Spleen (tissue), 11 donors: ENCODE measurements around the gene CD81. TPM values are rescaled to one million over a fixed set of nuclear protein-coding genes. Genes with fewer than 3 reads are reported as not detected.

Source experiments
- DNase-seq: peaks from one replicate; pipeline ENCODE4 v3.0.0-alpha.2; 2020
- H3K27ac ChIP-seq, 8 donors: fragments of 200-600 bp; sonication (generic) in 7 of 8; 1 replicate in 4 of 8; 2 replicates in 4 of 8; pipeline versions ENCODE4 v1.5.0 to v1.8.0; 2016 to 2021; ENCODE audit warnings: inconsistent platforms in 4 of 8, mild to moderate bottlenecking in 4 of 8, moderate library complexity in 1 of 8
- H3K27me3 ChIP-seq, 7 donors: fragments of 200-600 bp; sonication (generic) in 6 of 7; replicated peaks in 1 of 7; 1 replicate in 4 of 7; 2 replicates in 3 of 7; pipeline versions ENCODE4 v1.5.0 to v1.8.0; 2016 to 2021; ENCODE audit warnings: inconsistent platforms in 3 of 7, mild to moderate bottlenecking in 1 of 7
- H3K36me3 ChIP-seq, 6 donors: fragments of 200-600 bp; sonication (generic) in 5 of 6; 1 replicate in 4 of 6; 2 replicates in 2 of 6; pipeline versions ENCODE4 v1.5.0 to v1.8.0; 2016 to 2021; ENCODE audit warnings: inconsistent platforms in 2 of 6
- H3K4me1 ChIP-seq, 6 donors: fragments of 200-600 bp; sonication (generic) in 5 of 6; 1 replicate in 3 of 6; 2 replicates in 3 of 6; pipeline versions ENCODE4 v1.5.0 to v1.8.0; 2016 to 2021; ENCODE audit warnings: inconsistent platforms in 3 of 6
- H3K4me3 ChIP-seq, 8 donors: fragments of 200-600 bp; sonication (generic) in 7 of 8; 1 replicate in 4 of 8; 2 replicates in 4 of 8; pipeline versions ENCODE4 v1.5.0 to v1.8.0; 2016 to 2021; ENCODE audit warnings: inconsistent platforms in 4 of 8, mild to moderate bottlenecking in 4 of 8, moderate library complexity in 2 of 8
- H3K9me3 ChIP-seq, 8 donors: fragments of 200-600 bp; sonication (generic) in 7 of 8; 1 replicate in 4 of 8; 2 replicates in 4 of 8; pipeline versions ENCODE4 v1.5.0 to v1.8.0; 2016 to 2021; ENCODE audit warnings: inconsistent platforms in 4 of 8
- POLR2A ChIP-seq, 3 donors: fragments of 450-650 bp; IDR thresholded peaks; one replicate each; pipeline ENCODE4 v1.5.1; 2017; ENCODE audit warnings: antibody characterized with exemption in 3 of 3, mild to moderate bottlenecking in 1 of 3
- POLR2AphosphoS5 ChIP-seq, 3 donors: sonication (generic); formaldehyde crosslinking; IDR thresholded peaks; one replicate each; pipeline ENCODE4 v1.5.1; 2017; ENCODE audit warnings: antibody characterized with exemption in 3 of 3
- WGBS, 5 donors: extraction: QIAGEN DNeasy Blood & Tissue Kit in 3 of 5; methylation state at CpG; one replicate each; pipeline versions ENCODE4 v1.1.5 to v1.1.7; 2013 to 2018; 5-methylcytosine and 5-hydroxymethylcytosine counted together
- intact Hi-C: fragments of 100-400 bp; cut with DNase I; formaldehyde crosslinking; loops from one replicate; pipeline ENCODE4 v1.15.0; 2023; ENCODE audit warnings: low total_unique reads
- polyA plus RNA-seq, 3 donors: library from polyadenylated mRNA; stranded (reverse); fragments of 200-250 nt; gene quantifications; one replicate each; pipeline ENCODE4 v1.2.1, GENCODE V29; 2013
- total RNA-seq, 7 donors: library from RNA; depleted of rRNA in 3 of 7; stranded (reverse); fragments of >200 nt in 3 of 7; fragmentation: NEBNext Ultra II Directional in 4 of 7; extraction: Animal tissue kit (Norgen Biotek cat#: 25700) in 4 of 7; gene quantifications; one replicate each; pipeline versions ENCODE4 v1.1.0 to v1.2.1, GENCODE V29; 2016 to 2021
- TF ChIP-seq, protein P1 (sequence below), 11 experiments: fragments of 200-600 bp in 7 of 11; fragments of 450-650 bp in 4 of 11; sonication (generic) in 4 of 11; IDR thresholded peaks in 8 of 11; conservative IDR thresholded peaks in 3 of 11; 1 replicate in 7 of 11; 2 replicates in 4 of 11; pipeline versions ENCODE4 v1.4.0 to v1.8.0; 2016 to 2021; ENCODE audit warnings: antibody characterized with exemption in 11 of 11, inconsistent platforms in 4 of 11, mild to moderate bottlenecking in 1 of 11
- donor health status: healthy with polysubstance abuse.
- donor health status: DM: no; HTN: no; CAD: no; lungs with moderate emphysema.
- donor health status: DM: no; HTN: no; CAD: no.
- donor health status: Bipolar disorder and iron deficiency.
- donor health status: healthy.
- donor health status: DM: no; HTN: no; CAD: no.
- donor health status: DM: yes; HTN: yes; CAD: no.

The CD81 gene
- total and polyA plus RNA-seq, 10 donors, result 191 to 594 (median 433) TPM

DNA sequence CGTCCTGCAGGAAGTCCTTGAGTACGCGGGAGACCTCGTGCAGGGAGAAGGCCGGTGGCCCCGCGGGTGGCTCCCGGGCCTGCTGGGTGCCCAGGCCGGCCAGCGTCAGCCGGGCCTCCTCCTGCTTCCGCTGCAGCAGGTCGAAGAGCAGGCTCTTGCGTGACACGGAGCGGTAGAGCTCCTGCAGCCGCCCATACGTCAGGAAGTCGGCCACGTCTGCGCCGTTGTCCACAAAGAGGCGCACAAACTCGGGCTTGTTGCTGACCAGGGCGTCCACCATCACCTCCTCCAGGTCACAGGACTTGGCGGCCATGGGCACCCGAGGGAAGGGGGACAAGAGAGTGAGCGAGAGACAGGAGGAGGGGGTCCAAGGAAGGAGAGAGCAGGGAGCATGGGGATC lies 38.1 kb downstream of the CD81 start:
- no peak overlapping the region for H3K4me3 ChIP-seq
- intact Hi-C loops, result no loop called here
- no peaks in the 10 kb centered on the region for H3K9me3 ChIP-seq
- TF ChIP-seq POLR2A (IDR thresholded peaks at IDR 0.05), result no peak
- TF ChIP-seq POLR2AphosphoS5 (IDR thresholded peaks at IDR 0.05), result no peak
- H3K36me3 ChIP-seq, result no peaks in the 10 kb centered on the region
- H3K27me3 ChIP-seq, result peaks cover 0 to 16% (median 0%) of the 10 kb centered on the region in 7 donors
- no peak for DNase-seq
- H3K27ac ChIP-seq, result no peak overlapping the region
- 78 to 86% (median 83%) methylated on average over 27 to 28 of the region's 28 CpGs for WGBS, 5 donors
- H3K4me1 ChIP-seq, result peaks cover 0 to 11% (median 7%) of the 10 kb centered on the region in 6 donors

DNA sequence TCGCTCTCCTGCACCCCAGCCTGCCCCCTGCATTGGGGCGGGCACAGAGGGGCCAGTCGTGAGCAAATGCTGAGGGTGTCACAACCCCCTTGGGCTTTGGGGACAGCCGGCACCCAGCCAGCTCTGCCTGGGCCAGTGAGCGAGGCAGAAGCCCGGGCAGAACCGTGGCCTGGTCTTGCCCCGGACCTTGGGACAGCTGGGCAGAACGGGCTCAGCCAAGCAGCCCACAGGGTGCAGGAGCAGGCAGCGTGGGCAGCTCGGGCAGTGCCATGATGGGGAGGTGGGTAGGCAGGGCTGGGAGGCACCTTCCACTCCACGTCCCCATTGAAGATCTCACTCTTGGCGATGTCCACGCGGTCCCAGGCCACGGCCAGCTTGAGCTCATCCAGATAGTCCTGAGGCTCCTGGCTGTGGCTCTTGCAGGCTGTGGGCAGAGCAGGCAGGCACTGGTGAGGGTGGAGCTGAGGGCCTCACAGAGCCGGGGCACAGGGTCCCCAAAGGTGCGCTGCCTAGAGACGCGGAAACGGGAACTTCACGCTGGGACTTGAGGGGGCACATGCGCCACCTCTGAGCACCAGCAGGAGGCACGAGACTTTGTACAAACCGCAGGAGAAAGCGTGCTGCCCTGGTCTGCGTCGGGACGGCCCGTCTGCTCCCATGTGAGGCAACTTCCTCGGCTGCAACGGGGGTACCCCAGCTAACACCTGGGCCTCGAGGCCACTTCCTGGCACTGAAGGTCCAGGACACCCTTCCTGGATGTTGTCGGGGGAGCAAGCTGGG lies 38.7 kb downstream of the CD81 start:
- intact Hi-C loops, result loop anchor here (2.0 kb wide), 1 partner anchor 111 kb away; no protein-coding TSS in a partner anchor
- H3K27ac ChIP-seq, result no peak overlapping the region
- peaks cover 5 to 18% (median 13%) of the 10 kb centered on the region in 6 donors for H3K4me1 ChIP-seq
- DNase-seq, result no peak
- WGBS, 5 donors, result 66 to 81% (median 75%) methylated on average over 27 to 34 of the region's 34 CpGs
- H3K9me3 ChIP-seq, result no peaks in the 10 kb centered on the region
- no peak overlapping the region for H3K4me3 ChIP-seq
- peaks cover 0 to 20% (median 0%) of the 10 kb centered on the region in 7 donors for H3K27me3 ChIP-seq
- H3K36me3 ChIP-seq, result no peaks in the 10 kb centered on the region
- no peak for TF ChIP-seq POLR2A (IDR thresholded peaks at IDR 0.05)
- TF ChIP-seq, protein P1, sequence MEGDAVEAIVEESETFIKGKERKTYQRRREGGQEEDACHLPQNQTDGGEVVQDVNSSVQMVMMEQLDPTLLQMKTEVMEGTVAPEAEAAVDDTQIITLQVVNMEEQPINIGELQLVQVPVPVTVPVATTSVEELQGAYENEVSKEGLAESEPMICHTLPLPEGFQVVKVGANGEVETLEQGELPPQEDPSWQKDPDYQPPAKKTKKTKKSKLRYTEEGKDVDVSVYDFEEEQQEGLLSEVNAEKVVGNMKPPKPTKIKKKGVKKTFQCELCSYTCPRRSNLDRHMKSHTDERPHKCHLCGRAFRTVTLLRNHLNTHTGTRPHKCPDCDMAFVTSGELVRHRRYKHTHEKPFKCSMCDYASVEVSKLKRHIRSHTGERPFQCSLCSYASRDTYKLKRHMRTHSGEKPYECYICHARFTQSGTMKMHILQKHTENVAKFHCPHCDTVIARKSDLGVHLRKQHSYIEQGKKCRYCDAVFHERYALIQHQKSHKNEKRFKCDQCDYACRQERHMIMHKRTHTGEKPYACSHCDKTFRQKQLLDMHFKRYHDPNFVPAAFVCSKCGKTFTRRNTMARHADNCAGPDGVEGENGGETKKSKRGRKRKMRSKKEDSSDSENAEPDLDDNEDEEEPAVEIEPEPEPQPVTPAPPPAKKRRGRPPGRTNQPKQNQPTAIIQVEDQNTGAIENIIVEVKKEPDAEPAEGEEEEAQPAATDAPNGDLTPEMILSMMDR (IDR thresholded peaks at IDR 0.05 in 8 of 11, conservative IDR thresholded peaks at IDR 0.05 in 3 of 11), result no peak
- no peak for TF ChIP-seq POLR2AphosphoS5 (IDR thresholded peaks at IDR 0.05)

DNA sequence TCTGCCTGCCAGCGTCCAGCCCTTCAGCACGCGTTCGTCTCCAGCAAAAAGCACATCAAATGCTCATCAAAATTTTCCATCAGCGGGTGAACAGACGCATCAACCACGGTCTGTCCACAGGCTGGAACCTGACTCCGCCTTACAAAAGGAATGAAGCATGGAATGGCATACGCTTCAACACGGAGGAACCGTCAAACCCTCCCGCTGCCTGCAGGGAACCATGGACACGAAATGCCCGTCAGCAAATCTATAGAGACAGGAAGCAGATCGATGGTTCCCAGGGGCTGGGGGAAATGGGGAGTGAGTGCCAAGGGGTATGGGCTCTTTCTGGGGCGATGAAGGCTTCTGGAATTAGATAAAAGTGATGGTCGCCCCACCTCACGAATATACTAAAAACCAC lies 39.7 kb downstream of the CD81 start:
- peaks cover 0 to 30% (median 5%) of the 10 kb centered on the region in 7 donors for H3K27me3 ChIP-seq
- H3K36me3 ChIP-seq, result no peaks in the 10 kb centered on the region
- no peaks in the 10 kb centered on the region for H3K9me3 ChIP-seq
- WGBS, 5 donors, result 85 to 88% (median 85%) methylated on average over 18 of the region's 18 CpGs
- intact Hi-C loops, result loop anchor here (2.0 kb wide), 1 partner anchor 112 kb away; no protein-coding TSS in a partner anchor
- H3K4me3 ChIP-seq, result no peak overlapping the region
- no peak overlapping the region for H3K27ac ChIP-seq
- H3K4me1 ChIP-seq, result peaks cover 6 to 21% (median 14%) of the 10 kb centered on the region in 6 donors
- DNase-seq, result no peak
- no peak for TF ChIP-seq POLR2AphosphoS5 (IDR thresholded peaks at IDR 0.05)
- TF ChIP-seq, protein P1 (IDR thresholded peaks at IDR 0.05 in 8 of 11, conservative IDR thresholded peaks at IDR 0.05 in 3 of 11), result no peak
- TF ChIP-seq POLR2A (IDR thresholded peaks at IDR 0.05), result no peak

DNA sequence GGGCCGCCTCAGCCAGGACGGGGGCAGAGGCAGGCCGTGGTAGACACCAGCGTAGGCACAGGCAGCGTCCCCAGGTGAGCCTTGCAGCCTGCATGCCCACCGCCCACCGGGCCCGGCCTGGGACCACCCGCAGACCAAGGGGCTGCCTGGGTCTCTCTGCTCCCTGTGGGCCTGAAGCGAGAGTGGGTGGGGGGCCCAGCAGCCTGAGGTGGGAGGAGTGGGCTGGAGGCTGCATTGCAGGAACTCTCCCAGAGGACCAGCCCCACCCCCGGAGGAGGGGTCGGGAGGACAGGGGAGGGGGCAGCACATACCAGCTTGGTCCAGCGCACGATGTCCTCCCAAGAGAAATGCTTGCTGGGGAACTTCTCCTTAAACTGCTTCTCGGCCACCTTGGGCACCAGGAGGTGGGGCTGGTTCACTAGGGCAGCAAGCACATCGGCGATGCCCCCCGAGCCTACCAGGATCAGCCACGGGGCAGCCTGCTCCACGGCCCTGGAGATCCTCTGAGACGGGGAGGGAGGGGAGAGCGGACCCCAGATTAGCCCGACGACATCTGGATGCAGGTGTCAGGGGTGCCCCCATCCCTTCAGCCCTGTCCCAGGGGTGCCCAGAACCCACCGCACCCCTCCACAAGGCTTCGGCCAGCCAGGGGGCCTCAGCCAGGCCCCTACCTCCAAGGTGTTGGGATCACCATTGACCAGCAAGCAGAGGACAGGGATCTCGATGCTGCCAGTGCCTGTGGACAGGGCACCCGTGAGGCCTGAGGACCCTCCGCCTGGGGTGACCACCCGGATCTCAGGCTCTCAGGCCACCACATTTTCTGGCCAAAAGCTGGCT lies 41.0 kb downstream of the CD81 start:
- H3K4me1 ChIP-seq, result peaks cover 6 to 21% (median 14%) of the 10 kb centered on the region in 6 donors
- WGBS, 5 donors, result 60 to 92% (median 84%) methylated on average over 4 to 30 of the region's 30 CpGs
- H3K27me3 ChIP-seq, result peaks cover 0 to 42% (median 5%) of the 10 kb centered on the region in 7 donors
- H3K36me3 ChIP-seq, result no peaks in the 10 kb centered on the region
- DNase-seq, result no peak
- H3K4me3 ChIP-seq, result no peak overlapping the region
- no peak overlapping the region for H3K27ac ChIP-seq
- TF ChIP-seq, protein P1 (IDR thresholded peaks at IDR 0.05 in 8 of 11, conservative IDR thresholded peaks at IDR 0.05 in 3 of 11), result no peak
- TF ChIP-seq POLR2AphosphoS5 (IDR thresholded peaks at IDR 0.05) (no peak), POLR2A (IDR thresholded peaks at IDR 0.05) (no peak)
- H3K9me3 ChIP-seq, result no peaks in the 10 kb centered on the region
- intact Hi-C loops, result loop anchor here (2.0 kb wide), 2 partner anchors 113 to 221 kb away; no protein-coding TSS in a partner anchor
